ENCODE data around the gene PARD3. TPM values are rescaled to one million over a fixed set of nuclear protein-coding genes. Genes with fewer than 3 reads are reported as not detected.
A peak's percentile ranks its signal among the peaks of the same experiment; 100 is the strongest.

Gene PARD3
- total RNA-seq, 6 experiments from 2014 or later, result 19.1 to 27.8 (median 22.0) TPM

GRCh38 chr10:34164029-34164428 is 651.1 kb downstream of the PARD3 start:
- no peak for TF ChIP-seq POLR2A (IDR thresholded peaks at IDR 0.05)
- no peak for TF ChIP-seq CTCF (IDR thresholded peaks at IDR 0.05)
- Histone ChIP-seq H3K36me3 (no peaks in the 10 kb centered on the region), H3K4me1 (peaks cover 0 to 15% (median 0%) of the 10 kb centered on the region in 4 donors), H3K27ac (peak overlapping the region in 1 of 3 donors; percentile 53), H3K4me3 (no peak overlapping the region), H3K27me3 (no peaks in the 10 kb centered on the region), H3K9me3 (no peaks in the 10 kb centered on the region)
- DNase-seq, result no peak
- WGBS (ENCODE audit: insufficient coverage, low coverage, low lambda C conversion rate, missing lambda C conversion rate), result 29% methylated on average over 3 of the region's 3 CpGs
- peak; percentile 69 to 87 (median 76) for ATAC-seq
- intact Hi-C loops (cut with DNase I), result no loop called here

GRCh38 chr10:34163075-34163905 is 651.8 kb downstream of the PARD3 start:
- TF ChIP-seq POLR2A (IDR thresholded peaks at IDR 0.05), result no peak
- TF ChIP-seq CTCF (IDR thresholded peaks at IDR 0.05), result no peak
- Histone ChIP-seq H3K4me1 (peaks cover 0 to 14% (median 0%) of the 10 kb centered on the region in 4 donors), H3K27me3 (no peaks in the 10 kb centered on the region), H3K4me3 (no peak overlapping the region), H3K36me3 (no peaks in the 10 kb centered on the region), H3K27ac (peak overlapping the region in 1 of 3 donors; percentile 53), H3K9me3 (no peaks in the 10 kb centered on the region)
- intact Hi-C loops (cut with DNase I), result no loop called here
- no peak for DNase-seq
- ATAC-seq, result no peak
- WGBS (ENCODE audit: insufficient coverage, low coverage, low lambda C conversion rate, missing lambda C conversion rate), result 89% methylated on average over 11 of the region's 11 CpGs

DNA sequence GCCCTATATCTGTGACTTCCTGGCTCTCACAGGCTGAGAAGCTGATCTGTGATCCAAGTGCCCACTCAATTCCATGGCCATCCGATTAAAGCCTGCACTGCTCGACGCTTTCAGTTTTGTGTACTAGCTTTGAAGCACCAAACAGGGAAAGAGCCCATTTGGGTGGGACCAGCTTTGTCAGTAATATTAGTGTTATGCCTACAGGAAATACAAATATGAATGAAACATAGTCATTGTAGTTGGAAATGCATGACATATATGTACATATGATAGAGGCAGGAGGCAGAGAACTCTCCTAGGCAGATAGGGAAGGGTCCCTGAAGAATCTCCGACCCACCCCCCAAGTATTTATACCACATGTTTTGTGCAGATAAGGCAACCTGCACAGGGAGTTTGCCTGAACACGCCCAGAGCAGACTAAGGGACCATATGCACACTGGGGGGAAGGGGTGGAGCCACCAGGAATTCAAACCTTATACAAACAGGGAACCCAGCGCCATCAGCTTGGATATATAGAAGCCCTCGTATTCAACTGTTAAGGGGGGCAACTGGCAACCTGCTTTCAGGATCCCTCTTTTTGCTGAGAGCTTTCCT is 653.2 kb downstream of the PARD3 start:
- ATAC-seq, result no peak

DNA sequence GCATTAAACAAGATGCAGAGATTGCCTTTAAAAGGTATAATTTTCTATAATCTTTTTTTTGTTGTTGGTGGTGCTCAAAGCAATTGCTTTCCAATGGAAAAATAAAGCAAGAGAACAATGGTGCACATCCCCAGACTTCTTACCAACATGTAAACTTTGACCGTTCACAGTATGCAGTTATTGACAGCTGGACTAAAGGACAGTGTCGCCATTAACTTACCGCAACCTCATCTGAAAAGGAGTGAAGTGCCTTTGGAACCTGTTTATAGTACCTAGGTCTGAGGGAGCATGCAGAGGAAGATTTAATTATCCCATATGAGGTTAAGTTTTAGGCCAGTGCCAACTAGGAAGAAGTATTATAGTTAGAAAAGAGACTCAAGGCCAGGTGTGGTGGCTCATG is 654.5 kb downstream of the PARD3 start:
- WGBS (ENCODE audit: insufficient coverage, low coverage, low lambda C conversion rate, missing lambda C conversion rate), result 84% methylated on average over 3 of the region's 3 CpGs
- ATAC-seq (no peak), DNase-seq (no peak)
- no peaks in the 10 kb centered on the region for H3K36me3 ChIP-seq
- intact Hi-C loops (cut with DNase I), result no loop called here
- H3K4me1 ChIP-seq, result peaks cover 0 to 8% (median 0%) of the 10 kb centered on the region in 4 donors
- H3K9me3 ChIP-seq, result no peaks in the 10 kb centered on the region
- no peaks in the 10 kb centered on the region for H3K27me3 ChIP-seq
- no peak overlapping the region for H3K4me3 ChIP-seq
- no peak for TF ChIP-seq POLR2A (IDR thresholded peaks at IDR 0.05)
- TF ChIP-seq CTCF (IDR thresholded peaks at IDR 0.05), result no peak
- no peak overlapping the region for H3K27ac ChIP-seq

More for the DNA sequence above, 653.2 kb downstream of the PARD3 start:
- no peaks in the 10 kb centered on the region for H3K9me3 ChIP-seq
- 75% methylated on average over 7 of the region's 7 CpGs for WGBS (ENCODE audit: insufficient coverage, low coverage, low lambda C conversion rate, missing lambda C conversion rate)
- H3K4me3 ChIP-seq, result no peak overlapping the region
- no peak for DNase-seq
- H3K36me3 ChIP-seq, result no peaks in the 10 kb centered on the region
- H3K27me3 ChIP-seq, result no peaks in the 10 kb centered on the region
- no peak for TF ChIP-seq CTCF (IDR thresholded peaks at IDR 0.05)
- TF ChIP-seq POLR2A (IDR thresholded peaks at IDR 0.05), result no peak
- no peak overlapping the region for H3K27ac ChIP-seq
- peaks cover 0 to 8% (median 0%) of the 10 kb centered on the region in 4 donors for H3K4me1 ChIP-seq
- intact Hi-C loops (cut with DNase I), result no loop called here
